Liver (tissue), 3 donors: ENCODE measurements around the gene F13A1.

Experiments used
- ATF3 ChIP-seq: IDR thresholded peaks from 2 replicates; pipeline ENCODE4 v1.6.1; 2016; ENCODE audit warnings: antibody characterized with exemption
- CTCF ChIP-seq: fragments of 150-350 bp; IDR thresholded peaks from 2 replicates; pipeline ENCODE4 v1.5.1; 2017; ENCODE audit warnings: improper control_type of control experiment, low read depth, low read length; ENCODE audit not compliant: missing input control
- FOXA2 ChIP-seq: IDR thresholded peaks from 2 replicates; pipeline ENCODE4 v1.6.1; 2016; ENCODE audit warnings: antibody characterized with exemption
- REST ChIP-seq: IDR thresholded peaks from 2 replicates; pipeline ENCODE4 v1.6.1; 2016; ENCODE audit warnings: antibody characterized with exemption, mild to moderate bottlenecking
- SP1 ChIP-seq: IDR thresholded peaks from 2 replicates; pipeline ENCODE4 v1.6.1; 2018; ENCODE audit warnings: antibody characterized with exemption, mild to moderate bottlenecking
- TAF1 ChIP-seq: conservative IDR thresholded peaks from 2 replicates; pipeline ENCODE4 v1.6.1; 2016; ENCODE audit warnings: antibody characterized with exemption, mild to moderate bottlenecking
- YY1 ChIP-seq: IDR thresholded peaks from 2 replicates; pipeline ENCODE4 v1.6.1; 2016; ENCODE audit warnings: antibody characterized with exemption, mild to moderate bottlenecking
- ZBTB33 ChIP-seq: IDR thresholded peaks from 2 replicates; pipeline ENCODE4 v1.6.1; 2016; ENCODE audit warnings: antibody characterized with exemption
- TF ChIP-seq, protein P1 (sequence below): IDR thresholded peaks from 2 replicates; pipeline ENCODE4 v1.6.1; 2016; ENCODE audit warnings: antibody characterized with exemption
- donor health status: healthy.
- donor health status: healthy.

DNA sequence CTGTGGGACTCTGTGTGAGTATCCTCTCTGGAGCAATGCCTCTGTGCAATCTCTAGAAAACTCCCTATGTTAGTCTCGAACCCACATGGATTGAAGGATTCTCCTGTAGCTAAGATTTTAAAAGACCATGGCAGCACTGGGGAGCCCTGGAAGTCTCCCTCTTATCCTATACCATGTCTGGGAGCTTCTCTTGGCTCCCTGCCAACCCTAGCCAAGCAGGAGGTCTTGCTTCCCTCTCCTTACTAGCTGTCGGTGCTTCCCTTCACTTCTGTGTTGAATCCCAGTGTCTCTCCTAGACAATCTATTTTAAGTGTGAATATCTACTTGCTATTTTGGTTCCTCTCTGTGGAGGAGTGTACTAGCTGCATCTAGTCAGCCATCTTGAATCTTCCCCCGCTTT is 195.0 kb downstream of the F13A1 start:
- TF ChIP-seq TAF1 (no peak), CTCF (no peak), REST (no peak), YY1 (no peak), ATF3 (no peak), SP1 (no peak), FOXA2 (no peak), ZBTB33 (no peak)
- TF ChIP-seq, protein P1, sequence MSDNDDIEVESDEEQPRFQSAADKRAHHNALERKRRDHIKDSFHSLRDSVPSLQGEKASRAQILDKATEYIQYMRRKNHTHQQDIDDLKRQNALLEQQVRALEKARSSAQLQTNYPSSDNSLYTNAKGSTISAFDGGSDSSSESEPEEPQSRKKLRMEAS, result no peak
